DND-41 (cell line): Measurements from ENCODE around the gene ACTL10.

Experiments
- ATAC-seq: fragments of 200-7000 bp; cut with Tn5 transposase; 3 replicates; pipeline ENCODE4 v1.9.1; 2021; ENCODE audit warnings: low read depth; ENCODE audit not compliant: insufficient read depth
- DNase-seq: peaks from one replicate; pipeline ENCODE4 v3.0.0-alpha.2; 2020
- H2AFZ ChIP-seq: 2 replicates; pipeline ENCODE4 v1.6.0; 2012; ENCODE audit warnings: low read depth, low read length
- H3K27ac ChIP-seq: 2 replicates; pipeline ENCODE4 v1.5.1; 2012; ENCODE audit warnings: low read length, inconsistent platforms
- H3K27me3 ChIP-seq: fragments of 200-600 bp; sonication (generic); 2 replicates; pipeline ENCODE4 v1.6.0; 2012; ENCODE audit warnings: low read length, mild to moderate bottlenecking, inconsistent platforms; ENCODE audit not compliant: insufficient read depth, poor library complexity
- H3K36me3 ChIP-seq: 2 replicates; pipeline ENCODE4 v1.5.1; 2012; ENCODE audit warnings: low read length, inconsistent platforms; ENCODE audit not compliant: insufficient read depth
- H3K4me1 ChIP-seq: 2 replicates; pipeline ENCODE4 v1.5.1; 2012; ENCODE audit warnings: mild to moderate bottlenecking, low read length; ENCODE audit not compliant: insufficient read depth
- H3K4me2 ChIP-seq: 2 replicates; pipeline ENCODE4 v1.6.0; 2012; ENCODE audit warnings: mild to moderate bottlenecking, moderate library complexity, low read length, inconsistent platforms; ENCODE audit not compliant: insufficient read depth
- H3K4me3 ChIP-seq, 2 experiments: fragments of 200-600 bp in 1 of 2; shearing (Covaris generic) in 1 of 2; 2 replicates each; pipeline ENCODE4 v1.5.1; 2012 to 2016; ENCODE audit warnings: inconsistent platforms in 2 of 2, low read length in 2 of 2, mild to moderate bottlenecking in 2 of 2, low read depth in 1 of 2, moderate library complexity in 1 of 2
- H3K79me2 ChIP-seq: 2 replicates; pipeline ENCODE4 v1.6.0; 2012; ENCODE audit warnings: low read length, inconsistent platforms; ENCODE audit not compliant: insufficient read depth
- H3K9ac ChIP-seq: 2 replicates; pipeline ENCODE4 v1.6.0; 2012; ENCODE audit warnings: low read depth, mild to moderate bottlenecking, inconsistent platforms, low read length, moderate library complexity
- H3K9me3 ChIP-seq: 2 replicates; pipeline ENCODE4 v1.5.1; 2012; ENCODE audit warnings: low read length, moderate library complexity, mild to moderate bottlenecking, inconsistent platforms; ENCODE audit not compliant: insufficient read depth, severe bottlenecking
- H4K20me1 ChIP-seq: 2 replicates; pipeline ENCODE4 v1.6.0; 2012; ENCODE audit warnings: low read length; ENCODE audit not compliant: insufficient read depth
- CTCF ChIP-seq: IDR thresholded peaks from 2 replicates; pipeline ENCODE4 v1.5.1; 2012; ENCODE audit warnings: borderline replicate concordance, low read length, moderate library complexity, mild to moderate bottlenecking; ENCODE audit not compliant: poor library complexity, severe bottlenecking; ENCODE audit errors: extremely low read depth
- EZH2 ChIP-seq: IDR thresholded peaks from 3 replicates; pipeline ENCODE4 v1.6.1; 2012; ENCODE audit warnings: borderline replicate concordance, low read depth, mild to moderate bottlenecking, moderate library complexity, low read length, inconsistent platforms; ENCODE audit not compliant: severe bottlenecking

ACTL10 gene

GRCh38 chr20:33659341-33660034 is 7.3 kb upstream of the ACTL10 start:
- ATAC-seq (no peak), DNase-seq (no peak)
- no peak overlapping the region for H3K9ac ChIP-seq
- no peak for TF ChIP-seq CTCF
- peaks cover 3% of the 10 kb centered on the region; the same call in 1 of the 2 replicates for H3K36me3 ChIP-seq
- H3K4me2 ChIP-seq = no peak overlapping the region
- H2AFZ ChIP-seq = no peak overlapping the region
- H3K9me3 ChIP-seq = no peaks in the 10 kb centered on the region
- peaks cover 18% of the 10 kb centered on the region for H3K4me1 ChIP-seq
- no peak overlapping the region for H3K27ac ChIP-seq
- no peaks in the 10 kb centered on the region for H4K20me1 ChIP-seq
- no peak overlapping the region for H3K4me3 ChIP-seq
- H3K27me3 ChIP-seq = no peaks in the 10 kb centered on the region
- H3K79me2 ChIP-seq = no peaks in the 10 kb centered on the region

GRCh38 chr20:33660035-33660684 is 6.6 kb upstream of the ACTL10 start:
- DNase-seq = no peak
- Histone ChIP-seq H3K4me1 (peaks cover 21% of the 10 kb centered on the region), H3K27ac (no peak overlapping the region), H3K9me3 (no peaks in the 10 kb centered on the region), H3K79me2 (no peaks in the 10 kb centered on the region), H3K4me3 (no peak overlapping the region), H4K20me1 (no peaks in the 10 kb centered on the region), H3K4me2 (no peak overlapping the region), H2AFZ (no peak overlapping the region), H3K36me3 (peaks cover 3% of the 10 kb centered on the region; the same call in 1 of the 2 replicates), H3K27me3 (no peaks in the 10 kb centered on the region), H3K9ac (no peak overlapping the region)
- no peak for ATAC-seq
- TF ChIP-seq CTCF = no peak
- TF ChIP-seq EZH2 = no peak

- TF ChIP-seq CTCF (no peak), EZH2 (no peak)
- ATAC-seq (no peak), DNase-seq (no peak)
- peaks cover 21% of the 10 kb centered on the region for H3K4me1 ChIP-seq
- no peaks in the 10 kb centered on the region for H4K20me1 ChIP-seq
- peaks cover 3% of the 10 kb centered on the region; the same call in 1 of the 2 replicates for H3K36me3 ChIP-seq
- no peak overlapping the region for H3K27ac ChIP-seq
- no peaks in the 10 kb centered on the region for H3K79me2 ChIP-seq
- no peak overlapping the region for H3K4me3 ChIP-seq
- H3K9me3 ChIP-seq = no peaks in the 10 kb centered on the region
- no peak overlapping the region for H3K4me2 ChIP-seq
- H3K9ac ChIP-seq = no peak overlapping the region
- H3K27me3 ChIP-seq = no peaks in the 10 kb centered on the region
- no peak overlapping the region for H2AFZ ChIP-seq
Observed at GRCh38 chr20:33660685-33661058, 6.1 kb upstream of the ACTL10 start.
